ENCODE measurements around the gene ZNF567. TPM values are rescaled to one million over a fixed set of nuclear protein-coding genes. Genes with fewer than 3 reads are reported as not detected.
"Not testable (repeated sequence)": the region's sequence is repeated elsewhere in the genome, so short reads cannot be mapped to it uniquely, and the experiment has no call there.

ZNF567 gene
- total RNA-seq, result 5.6 and 9.4 TPM in 2 replicates

GRCh38 chr19:36687214-36688056 lies at the start of gene ZNF567:
ZNF567 (plus strand) TSS chr19:36687612; CDS start chr19:36694868, 7,256 bp downstream.
- DNase-seq (ENCODE audit: low read depth), result peak; percentile 86

GRCh38 chr19:36638862-36639510 lies 48.4 kb upstream of the ZNF567 start:
- no peak for DNase-seq (ENCODE audit: low read depth)

GRCh38 chr19:36646746-36647145 lies 40.7 kb upstream of the ZNF567 start:
- no peak for DNase-seq (ENCODE audit: low read depth)

- DNase-seq (ENCODE audit: low read depth), result no peak
Observed at GRCh38 chr19:36652958-36653357, 34.5 kb upstream of the ZNF567 start.

GRCh38 chr19:36665832-36666231 lies 21.6 kb upstream of the ZNF567 start:
- no peak for DNase-seq (ENCODE audit: low read depth)

GRCh38 chr19:36668646-36669045 lies 18.8 kb upstream of the ZNF567 start:
- DNase-seq (ENCODE audit: low read depth), result no peak

GRCh38 chr19:36672368-36672767 lies 15.0 kb upstream of the ZNF567 start:
- no peak for DNase-seq (ENCODE audit: low read depth)

GRCh38 chr19:36674201-36674600 lies 13.2 kb upstream of the ZNF567 start:
- DNase-seq (ENCODE audit: low read depth), result no peak

GRCh38 chr19:36679455-36679854 lies 8.0 kb upstream of the ZNF567 start:
- DNase-seq (ENCODE audit: low read depth), result no peak

- no peak for DNase-seq (ENCODE audit: low read depth)
Observed at GRCh38 chr19:36685835-36686234, 1.6 kb upstream of the ZNF567 start.

- peak; percentile 5 for DNase-seq (ENCODE audit: low read depth)
Observed at GRCh38 chr19:36686365-36687213, 823 bp upstream of the ZNF567 start.

- DNase-seq (ENCODE audit: low read depth), result no peak
Observed at GRCh38 chr19:36688058-36688457, 646 bp downstream of the ZNF567 start.

GRCh38 chr19:36707134-36707533 lies 19.7 kb downstream of the ZNF567 start:
- no peak for DNase-seq (ENCODE audit: low read depth)

- no peak for DNase-seq (ENCODE audit: low read depth)
Observed at GRCh38 chr19:36709423-36709822, 22.0 kb downstream of the ZNF567 start.

- no peak for DNase-seq (ENCODE audit: low read depth)
Observed at GRCh38 chr19:36719687-36720556, 32.5 kb downstream of the ZNF567 start.

GRCh38 chr19:36736166-36736565 lies 48.8 kb downstream of the ZNF567 start:
- not testable (repeated sequence) for DNase-seq (ENCODE audit: low read depth)

GRCh38 chr19:36745870-36746269 lies 58.5 kb downstream of the ZNF567 start:
- no peak for DNase-seq (ENCODE audit: low read depth)

- DNase-seq (ENCODE audit: low read depth), result no peak
Observed at GRCh38 chr19:36747750-36748149, 60.3 kb downstream of the ZNF567 start.

GRCh38 chr19:36748431-36749275 lies 61.2 kb downstream of the ZNF567 start:
- DNase-seq (ENCODE audit: low read depth), result no peak

- DNase-seq (ENCODE audit: low read depth), result not testable (repeated sequence)
Observed at GRCh38 chr19:36749613-36750012, 62.2 kb downstream of the ZNF567 start.

Data from renal cortical epithelial cell (primary cell).